ENCODE results near the gene CCDC28B. TPM values are rescaled to one million over a fixed set of nuclear protein-coding genes. Genes with fewer than 3 reads are reported as not detected.
A peak's percentile ranks its signal among the peaks of the same experiment; 100 is the strongest.

Gene CCDC28B
- total and polyA plus RNA-seq, 2 of the 13 experiments (the other 11 are each of a cell fraction or from before 2014, with no cell fraction given) = 2.6 to 3.5 TPM

DNA sequence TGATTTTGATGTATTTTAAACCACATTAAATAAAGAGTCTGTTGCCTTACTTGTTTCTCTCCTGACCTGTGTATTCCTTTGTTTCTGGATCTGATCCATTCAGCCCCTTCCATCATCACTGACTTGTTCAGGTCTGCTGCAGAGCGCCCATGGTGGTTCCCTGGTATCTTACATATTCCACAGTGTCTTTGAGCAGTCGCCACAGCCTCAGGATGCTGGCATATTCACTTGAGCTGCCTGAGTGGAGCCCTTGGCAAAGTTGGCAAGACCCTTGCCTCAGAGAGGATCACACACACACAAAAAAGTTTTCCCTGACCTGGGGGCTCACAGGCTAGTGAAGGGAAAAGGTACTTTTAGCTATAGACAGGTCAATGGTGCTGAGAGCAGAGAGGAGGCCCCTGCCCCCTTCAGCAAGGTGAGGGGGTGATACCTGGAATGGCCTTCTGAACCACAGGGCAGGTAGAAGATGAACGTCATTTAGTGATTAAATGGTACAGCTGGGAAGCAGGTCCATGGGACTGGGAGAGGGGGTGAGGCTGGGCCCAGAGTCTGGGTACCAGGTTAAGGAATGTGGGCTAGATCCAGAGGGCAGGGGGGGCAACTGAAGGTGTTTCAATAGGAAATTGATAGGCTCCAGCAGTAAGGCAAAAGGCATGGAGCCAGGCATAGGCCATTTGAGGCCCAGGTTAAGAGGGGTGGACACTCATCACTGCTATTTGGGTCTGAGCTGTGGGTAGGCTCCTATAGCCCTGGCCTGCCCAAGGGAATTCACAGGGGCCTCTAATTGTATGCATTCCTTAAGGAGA, 2.0 kb upstream of the CCDC28B start (continued):
- TF ChIP-seq, protein P1, sequence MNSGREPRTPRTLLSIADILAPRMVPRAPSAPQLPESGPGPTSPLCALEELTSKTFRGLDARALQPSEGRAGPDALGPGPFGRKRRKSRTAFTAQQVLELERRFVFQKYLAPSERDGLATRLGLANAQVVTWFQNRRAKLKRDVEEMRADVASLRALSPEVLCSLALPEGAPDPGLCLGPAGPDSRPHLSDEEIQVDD (CRISPR knock-in tag; IDR thresholded peaks at IDR 0.05; ENCODE audit: borderline replicate concordance) = no peak
- TF ChIP-seq ZSCAN21 (CRISPR knock-in tag; IDR thresholded peaks at IDR 0.05; ENCODE audit: borderline replicate concordance) (no peak), POLR2A (IDR thresholded peaks at IDR 0.05; ENCODE audit: insufficient read depth in 1 of 2, low read depth in 2 of 2, low read length in 2 of 2) (peak; percentile 12 to 17; a peak in 1 of 4 replicates), ZNF235 (CRISPR knock-in tag; IDR thresholded peaks at IDR 0.05; ENCODE audit: borderline replicate concordance) (no peak), KDM3A (CRISPR knock-in tag; IDR thresholded peaks at IDR 0.05; ENCODE audit: low read depth) (no peak), IRX3 (CRISPR knock-in tag; IDR thresholded peaks at IDR 0.05; ENCODE audit: borderline replicate concordance, low read depth) (no peak), ELF1 (CRISPR knock-in tag; IDR thresholded peaks at IDR 0.05) (no peak), CC2D1A (CRISPR knock-in tag; IDR thresholded peaks at IDR 0.05) (no peak), ZNF10 (CRISPR knock-in tag; IDR thresholded peaks at IDR 0.05; ENCODE audit: borderline replicate concordance, low read depth) (no peak), ZNF496 (CRISPR knock-in tag; IDR thresholded peaks at IDR 0.05; ENCODE audit: insufficient replicate concordance) (no peak), SYNCRIP (IDR thresholded peaks at IDR 0.05; ENCODE audit: insufficient read depth, low read depth, low read length) (no peak)
- TF ChIP-seq, protein P2, sequence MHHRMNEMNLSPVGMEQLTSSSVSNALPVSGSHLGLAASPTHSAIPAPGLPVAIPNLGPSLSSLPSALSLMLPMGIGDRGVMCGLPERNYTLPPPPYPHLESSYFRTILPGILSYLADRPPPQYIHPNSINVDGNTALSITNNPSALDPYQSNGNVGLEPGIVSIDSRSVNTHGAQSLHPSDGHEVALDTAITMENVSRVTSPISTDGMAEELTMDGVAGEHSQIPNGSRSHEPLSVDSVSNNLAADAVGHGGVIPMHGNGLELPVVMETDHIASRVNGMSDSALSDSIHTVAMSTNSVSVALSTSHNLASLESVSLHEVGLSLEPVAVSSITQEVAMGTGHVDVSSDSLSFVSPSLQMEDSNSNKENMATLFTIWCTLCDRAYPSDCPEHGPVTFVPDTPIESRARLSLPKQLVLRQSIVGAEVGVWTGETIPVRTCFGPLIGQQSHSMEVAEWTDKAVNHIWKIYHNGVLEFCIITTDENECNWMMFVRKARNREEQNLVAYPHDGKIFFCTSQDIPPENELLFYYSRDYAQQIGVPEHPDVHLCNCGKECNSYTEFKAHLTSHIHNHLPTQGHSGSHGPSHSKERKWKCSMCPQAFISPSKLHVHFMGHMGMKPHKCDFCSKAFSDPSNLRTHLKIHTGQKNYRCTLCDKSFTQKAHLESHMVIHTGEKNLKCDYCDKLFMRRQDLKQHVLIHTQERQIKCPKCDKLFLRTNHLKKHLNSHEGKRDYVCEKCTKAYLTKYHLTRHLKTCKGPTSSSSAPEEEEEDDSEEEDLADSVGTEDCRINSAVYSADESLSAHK (CRISPR knock-in tag; IDR thresholded peaks at IDR 0.05; ENCODE audit: borderline replicate concordance) = no peak
- TF ChIP-seq, protein P3, sequence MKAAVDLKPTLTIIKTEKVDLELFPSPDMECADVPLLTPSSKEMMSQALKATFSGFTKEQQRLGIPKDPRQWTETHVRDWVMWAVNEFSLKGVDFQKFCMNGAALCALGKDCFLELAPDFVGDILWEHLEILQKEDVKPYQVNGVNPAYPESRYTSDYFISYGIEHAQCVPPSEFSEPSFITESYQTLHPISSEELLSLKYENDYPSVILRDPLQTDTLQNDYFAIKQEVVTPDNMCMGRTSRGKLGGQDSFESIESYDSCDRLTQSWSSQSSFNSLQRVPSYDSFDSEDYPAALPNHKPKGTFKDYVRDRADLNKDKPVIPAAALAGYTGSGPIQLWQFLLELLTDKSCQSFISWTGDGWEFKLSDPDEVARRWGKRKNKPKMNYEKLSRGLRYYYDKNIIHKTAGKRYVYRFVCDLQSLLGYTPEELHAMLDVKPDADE (CRISPR knock-in tag; IDR thresholded peaks at IDR 0.05) = no peak
